Activated T-helper 17 cell treated with anti-CD3 and anti-CD28 coated beads, Interleukin-2, amount 50 U/mL, for 72 hours (primary cell): Measurements from ENCODE around the gene MIGA2. TPM values are rescaled to one million over a fixed set of nuclear protein-coding genes. Genes with fewer than 3 reads are reported as not detected.
A peak's percentile ranks its signal among the peaks of the same experiment; 100 is the strongest.

Experiments
- ATAC-seq: fragments of 150-1000 bp; cut with Tn5 transposase; replicated peaks from 2 replicates; pipeline ENCODE4 v1.10.0; 2021; ENCODE audit warnings: mild to moderate bottlenecking, moderate library complexity
- H3K27ac Mint-ChIP-seq: one replicate; pipeline ENCODE4 v1.8.0; 2022; ENCODE audit warnings: mixed read lengths
- H3K27me3 Mint-ChIP-seq: one replicate; pipeline ENCODE4 v1.8.0; 2022; ENCODE audit warnings: mixed read lengths
- H3K36me3 Mint-ChIP-seq: one replicate; pipeline ENCODE4 v1.8.0; 2022; ENCODE audit warnings: low read depth, mild to moderate bottlenecking, mixed read lengths
- H3K4me1 Mint-ChIP-seq: one replicate; pipeline ENCODE4 v1.8.0; 2022; ENCODE audit warnings: mixed read lengths
- H3K4me3 Mint-ChIP-seq: one replicate; pipeline ENCODE4 v1.8.0; 2022; ENCODE audit warnings: mild to moderate bottlenecking, mixed read lengths
- H3K9me3 Mint-ChIP-seq: one replicate; pipeline ENCODE4 v1.8.0; 2022; ENCODE audit warnings: mixed read lengths
- total RNA-seq, 2 donors: library from RNA; stranded (reverse); gene quantifications; one replicate each; pipeline ENCODE4 v1.2.3, GENCODE V29; 2022

MIGA2 gene
- total RNA-seq, 2 donors from 2014 or later, result 23.8 to 35.0 TPM

DNA sequence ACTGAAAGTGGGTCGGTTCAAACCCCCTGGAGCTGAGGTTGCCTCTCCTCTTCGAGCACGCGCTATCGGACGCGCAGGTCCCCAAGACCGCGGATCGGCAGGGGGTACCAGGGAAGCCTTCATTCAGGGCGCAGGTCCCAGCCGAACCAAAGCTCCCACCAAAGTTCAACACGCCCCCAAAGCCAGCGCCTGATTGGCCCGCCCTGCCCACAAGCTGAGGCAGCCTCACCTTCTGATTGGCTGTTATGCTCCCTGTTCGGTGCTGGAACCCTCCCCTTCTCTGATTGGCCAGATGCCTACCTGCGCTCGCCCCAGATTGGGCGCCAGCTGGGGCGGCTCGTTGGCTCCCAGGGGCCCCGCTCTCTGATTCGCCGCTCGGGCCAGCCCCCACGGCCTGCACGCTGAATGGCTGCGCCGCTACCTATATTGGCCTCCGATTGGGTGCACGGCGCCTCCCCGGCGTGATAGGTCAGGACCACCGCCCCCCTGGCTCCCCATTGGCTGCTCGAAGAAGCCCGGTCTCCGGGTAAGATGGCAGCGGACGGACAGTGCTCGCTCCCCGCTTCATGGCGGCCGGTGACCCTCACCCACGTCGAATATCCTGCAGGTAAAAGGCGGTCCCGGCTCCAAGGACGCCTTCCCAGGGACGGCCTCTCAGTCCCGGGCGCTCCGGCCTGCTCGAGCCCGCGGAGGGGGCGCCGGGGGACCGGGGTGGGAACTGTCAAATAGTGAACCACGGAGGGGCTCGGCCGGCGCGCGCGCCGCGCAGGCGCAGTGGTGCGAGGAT is 44.4 kb downstream of the MIGA2 start, which contains the start of gene DOLPP1:
DOLPP1 (plus strand) TSS at position 511 of the 787 bp plus-strand sequence; CDS start at position 532, 21 bp downstream.
- peaks cover under 1% of the 10 kb centered on the region for H3K4me1 Mint-ChIP-seq
- ATAC-seq, result peak; percentile 97
- no peaks in the 10 kb centered on the region for H3K27me3 Mint-ChIP-seq
- no peaks in the 10 kb centered on the region for H3K9me3 Mint-ChIP-seq
- peaks cover 8% of the 10 kb centered on the region for H3K36me3 Mint-ChIP-seq
- H3K4me3 Mint-ChIP-seq, result peak within 1 kb of the TSS; percentile 94
- H3K27ac Mint-ChIP-seq, result peak within 1 kb of the TSS; percentile 89

DNA sequence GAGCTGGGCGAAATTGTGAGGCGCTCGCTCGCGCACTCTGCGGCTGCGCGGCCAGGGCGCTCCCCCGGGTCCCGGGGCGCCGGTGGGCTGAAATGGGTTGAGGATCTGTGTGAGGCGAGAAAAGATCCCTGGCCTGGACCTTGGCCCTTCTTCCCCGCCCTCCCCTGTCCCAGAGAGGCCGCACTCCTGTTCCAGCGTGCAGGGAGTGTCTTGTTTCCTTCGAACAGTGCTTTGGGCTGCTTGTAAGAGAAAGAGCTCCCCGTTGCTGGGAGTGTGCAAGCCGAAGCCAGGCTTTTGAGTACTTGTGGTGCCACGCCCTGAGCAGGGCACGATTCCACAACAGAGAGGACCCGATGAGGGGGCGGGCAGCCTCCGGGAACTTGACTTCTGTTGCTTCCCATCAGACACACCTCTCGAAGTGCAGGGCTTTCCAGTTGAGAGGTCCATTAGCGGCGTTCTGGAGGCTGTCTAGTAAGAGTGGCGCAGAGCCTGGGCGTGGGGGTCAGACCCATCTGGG is 45.0 kb downstream of the MIGA2 start:
- no peaks in the 10 kb centered on the region for H3K4me1 Mint-ChIP-seq
- H3K4me3 Mint-ChIP-seq, result peak overlapping the region; percentile 94
- no peak for ATAC-seq
- H3K9me3 Mint-ChIP-seq, result no peaks in the 10 kb centered on the region
- H3K27me3 Mint-ChIP-seq, result no peaks in the 10 kb centered on the region
- peaks cover 15% of the 10 kb centered on the region for H3K36me3 Mint-ChIP-seq
- H3K27ac Mint-ChIP-seq, result peak overlapping the region; percentile 89

DNA sequence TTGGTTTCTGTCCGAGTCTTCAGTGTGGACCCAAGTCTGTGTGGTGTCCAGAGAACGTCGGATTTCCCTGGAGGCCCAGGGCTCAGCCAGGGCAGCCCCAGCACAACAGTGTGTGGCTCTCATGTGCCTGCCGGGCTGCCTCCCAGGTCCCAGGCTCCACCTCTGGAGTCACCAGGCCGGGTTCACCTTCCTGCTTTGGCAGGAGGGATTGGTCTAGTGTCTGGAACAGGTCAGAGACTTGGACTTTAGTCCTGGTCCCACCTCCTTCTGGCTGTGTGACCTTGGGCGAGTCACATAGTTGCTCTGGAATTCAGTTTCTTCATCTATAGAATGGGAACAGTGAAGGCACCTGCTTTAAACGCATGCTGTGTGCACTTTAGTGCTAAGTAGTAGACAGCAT is 47.7 kb downstream of the MIGA2 start:
- H3K36me3 Mint-ChIP-seq, result peaks cover 33% of the 10 kb centered on the region
- no peaks in the 10 kb centered on the region for H3K27me3 Mint-ChIP-seq
- no peaks in the 10 kb centered on the region for H3K9me3 Mint-ChIP-seq
- no peak for ATAC-seq
- no peak overlapping the region for H3K4me3 Mint-ChIP-seq
- H3K27ac Mint-ChIP-seq, result no peak overlapping the region
- no peaks in the 10 kb centered on the region for H3K4me1 Mint-ChIP-seq

DNA sequence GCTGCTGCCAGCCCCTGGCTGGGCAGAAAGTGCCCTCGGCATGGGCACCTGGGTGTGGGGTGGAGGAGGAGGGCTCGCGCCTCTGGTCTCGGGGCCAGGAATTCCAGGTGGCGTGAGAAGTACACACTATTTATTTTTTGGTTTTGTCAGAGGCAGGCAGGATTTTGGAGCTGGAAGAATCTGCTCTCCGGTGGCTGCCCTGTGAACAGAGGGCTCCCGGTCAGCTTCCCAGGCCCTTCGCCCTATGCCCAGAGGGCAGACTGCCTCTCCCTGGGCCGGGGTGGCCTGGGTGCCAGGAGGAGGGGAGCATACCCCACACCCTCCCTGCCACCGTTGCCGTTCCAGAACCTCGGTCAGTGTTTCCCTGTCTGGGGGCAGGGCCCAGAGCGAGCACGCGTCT is 52.8 kb downstream of the MIGA2 start:
- H3K4me1 Mint-ChIP-seq, result no peaks in the 10 kb centered on the region
- no peak overlapping the region for H3K4me3 Mint-ChIP-seq
- no peak for ATAC-seq
- no peaks in the 10 kb centered on the region for H3K9me3 Mint-ChIP-seq
- no peaks in the 10 kb centered on the region for H3K27me3 Mint-ChIP-seq
- H3K36me3 Mint-ChIP-seq, result peaks cover 45% of the 10 kb centered on the region
- no peak overlapping the region for H3K27ac Mint-ChIP-seq

DNA sequence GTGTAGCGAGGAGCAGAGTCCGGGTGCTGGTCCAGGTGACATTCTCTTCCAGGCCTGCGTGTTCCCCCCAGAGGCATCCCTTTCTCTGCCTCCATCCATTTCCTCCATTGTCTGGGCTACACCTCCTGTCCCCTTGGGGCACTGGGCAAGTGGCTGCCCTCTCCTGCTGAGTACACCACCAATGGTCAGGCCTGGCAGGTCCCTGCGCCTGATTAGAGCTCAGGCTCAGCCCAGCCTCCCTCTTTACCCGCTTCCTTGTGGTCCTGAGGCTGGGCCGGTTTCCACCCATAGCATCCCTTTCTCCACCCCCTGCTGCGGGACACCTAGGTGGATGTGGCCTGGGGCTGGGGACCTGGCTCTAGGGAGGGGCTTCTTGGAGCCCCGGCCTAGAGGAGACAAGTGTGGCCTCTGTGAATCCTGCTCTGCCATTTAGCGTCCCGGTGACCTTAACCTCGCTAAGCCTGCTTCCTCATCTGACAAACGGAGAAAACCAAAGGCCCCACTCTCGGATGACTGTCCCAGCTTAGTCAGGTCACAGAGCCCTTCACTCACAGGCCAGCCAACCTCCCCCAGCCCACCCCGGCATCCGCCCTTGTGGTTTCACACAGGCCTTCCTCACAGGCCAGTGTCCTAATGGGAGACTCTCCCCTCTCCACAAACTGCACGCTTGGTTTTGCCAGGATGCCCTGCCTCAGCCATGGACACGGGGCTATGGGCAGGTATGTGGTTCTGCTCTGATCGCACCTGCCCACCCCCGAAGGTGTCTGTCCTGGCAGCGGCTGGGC is 57.4 kb downstream of the MIGA2 start:
- no peaks in the 10 kb centered on the region for H3K27me3 Mint-ChIP-seq
- no peaks in the 10 kb centered on the region for H3K9me3 Mint-ChIP-seq
- ATAC-seq, result no peak
- H3K4me1 Mint-ChIP-seq, result no peaks in the 10 kb centered on the region
- H3K27ac Mint-ChIP-seq, result peak overlapping the region; percentile 78
- H3K36me3 Mint-ChIP-seq, result peaks cover 15% of the 10 kb centered on the region
- H3K4me3 Mint-ChIP-seq, result no peak overlapping the region

DNA sequence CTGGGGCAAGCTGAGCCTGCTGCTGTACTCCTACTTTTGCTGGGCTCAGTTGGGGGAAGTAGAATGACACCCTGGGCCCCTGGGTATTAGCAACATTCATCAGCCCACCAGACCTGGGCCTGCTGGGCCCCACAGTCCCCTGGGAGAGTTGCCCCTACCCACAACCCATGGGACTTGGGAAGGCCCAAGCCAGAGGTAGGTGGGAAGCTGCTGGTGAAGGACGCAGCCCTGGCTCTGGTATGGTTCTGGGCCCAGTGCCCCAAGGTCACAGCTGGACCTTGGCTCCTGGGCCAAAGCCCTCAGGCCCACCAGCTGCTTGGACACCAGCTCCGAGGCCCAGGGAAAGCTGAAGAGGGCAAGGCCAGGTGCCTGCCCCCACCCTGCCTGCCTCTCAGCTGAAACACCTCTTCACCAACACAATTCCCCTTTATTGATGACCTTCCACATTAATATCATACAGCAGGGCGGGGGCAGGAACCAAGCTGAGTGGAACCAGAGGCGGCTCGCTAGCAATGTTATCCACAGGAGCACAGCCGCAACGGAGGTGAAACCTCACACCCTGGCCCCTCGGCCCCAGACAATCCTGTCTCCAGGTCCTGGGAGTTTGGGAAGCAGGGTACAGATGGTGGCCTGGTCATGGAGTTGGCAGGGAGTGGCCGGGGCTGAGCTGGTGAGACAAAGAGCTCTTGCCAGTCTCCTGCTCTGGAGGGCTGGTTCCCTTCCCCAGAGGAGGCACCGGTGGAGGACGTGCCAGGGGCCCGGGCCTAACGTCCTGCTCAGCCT is 58.2 kb downstream of the MIGA2 start:
- Mint-ChIP-seq H3K4me1 (no peaks in the 10 kb centered on the region), H3K27me3 (no peaks in the 10 kb centered on the region), H3K27ac (no peak overlapping the region), H3K9me3 (no peaks in the 10 kb centered on the region), H3K4me3 (no peak overlapping the region), H3K36me3 (peaks cover 12% of the 10 kb centered on the region)
- no peak for ATAC-seq

DNA sequence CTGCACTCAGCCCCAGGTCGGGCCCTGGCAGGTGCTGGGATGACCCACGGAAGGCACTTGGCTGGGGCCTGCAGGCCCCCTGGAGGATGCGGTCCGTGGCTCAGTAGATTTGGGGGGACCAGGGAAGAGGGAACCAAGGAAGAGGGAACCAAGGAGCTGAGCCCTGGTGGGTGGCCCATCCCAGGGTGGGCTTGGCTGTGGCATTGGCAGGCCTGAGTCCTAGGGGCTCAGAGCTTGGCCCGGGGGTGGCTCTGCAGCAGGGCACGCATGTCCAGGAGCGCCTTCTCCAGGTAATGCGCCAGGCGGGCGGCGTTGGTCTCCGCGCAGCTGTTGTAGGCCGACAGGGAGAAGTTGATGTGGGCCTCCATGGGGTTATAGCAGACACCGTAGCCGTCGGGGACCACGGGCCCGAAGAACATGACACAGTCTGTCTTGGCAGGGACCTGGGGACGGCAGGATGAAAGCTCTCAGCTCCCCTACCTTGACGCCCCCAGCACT is 58.8 kb downstream of the MIGA2 start:
- no peaks in the 10 kb centered on the region for H3K9me3 Mint-ChIP-seq

DNA sequence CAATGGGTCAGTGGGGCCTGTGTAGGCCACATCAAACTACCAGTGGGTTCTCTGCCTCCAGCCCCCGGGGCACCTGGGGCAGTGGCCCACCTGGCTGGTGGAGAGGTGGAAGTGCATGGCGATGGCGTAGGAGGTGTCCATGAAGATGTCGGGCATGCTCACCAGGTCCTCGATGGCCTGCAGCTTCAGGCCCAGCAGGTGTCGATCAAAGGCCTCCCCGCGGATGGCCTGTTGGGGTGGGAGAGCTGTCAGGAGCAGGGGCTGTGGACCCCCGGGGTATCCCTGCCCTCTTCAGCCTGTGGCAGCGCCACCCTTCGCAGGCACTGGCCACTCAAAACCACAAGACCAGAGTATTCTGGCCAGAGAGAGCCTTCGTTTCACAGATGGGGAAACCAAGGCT is 59.5 kb downstream of the MIGA2 start:
- Mint-ChIP-seq H3K4me3 (no peak overlapping the region), H3K36me3 (no peaks in the 10 kb centered on the region), H3K27ac (no peak overlapping the region), H3K27me3 (no peaks in the 10 kb centered on the region), H3K9me3 (no peaks in the 10 kb centered on the region), H3K4me1 (no peaks in the 10 kb centered on the region)
- no peak for ATAC-seq

More for the DNA sequence above, 58.8 kb downstream of the MIGA2 start:
- H3K27ac Mint-ChIP-seq, result no peak overlapping the region
- ATAC-seq, result no peak
- no peak overlapping the region for H3K4me3 Mint-ChIP-seq
- H3K4me1 Mint-ChIP-seq, result no peaks in the 10 kb centered on the region
- H3K27me3 Mint-ChIP-seq, result no peaks in the 10 kb centered on the region
- H3K36me3 Mint-ChIP-seq, result peaks cover 6% of the 10 kb centered on the region

DNA sequence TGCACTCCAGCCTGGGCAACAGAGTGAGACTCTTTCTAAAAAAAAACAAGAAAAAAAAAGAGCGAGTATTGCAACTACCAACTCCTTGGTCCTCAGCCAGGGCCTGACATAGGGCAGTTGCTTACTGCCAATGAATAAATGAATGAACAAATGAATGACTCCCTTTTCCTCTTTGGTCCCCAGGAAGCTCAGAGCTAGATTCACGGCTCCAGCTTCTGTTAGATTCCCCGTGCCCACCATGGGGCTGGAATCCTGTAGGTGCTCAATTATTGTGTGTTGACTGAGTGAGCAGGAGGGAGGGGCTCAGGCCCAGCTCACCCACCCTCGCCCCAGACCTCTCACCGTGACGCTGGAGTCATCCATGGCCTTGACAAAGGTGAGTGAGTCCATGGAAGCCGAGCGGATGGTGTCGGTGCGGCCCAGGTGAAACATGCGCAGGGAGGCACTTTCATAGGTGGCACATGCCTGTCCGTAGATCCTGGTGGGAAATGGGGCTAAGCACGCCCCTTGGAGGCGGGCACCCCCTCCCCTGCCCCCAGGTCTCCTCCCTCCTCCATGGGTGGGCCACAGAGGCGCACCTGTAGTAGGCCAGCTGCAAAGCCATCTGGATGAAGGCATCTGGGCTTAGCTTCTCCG is 61.4 kb downstream of the MIGA2 start:
- Mint-ChIP-seq H3K36me3 (no peaks in the 10 kb centered on the region), H3K4me3 (no peak overlapping the region), H3K9me3 (no peaks in the 10 kb centered on the region), H3K27me3 (no peaks in the 10 kb centered on the region), H3K4me1 (no peaks in the 10 kb centered on the region), H3K27ac (no peak overlapping the region)
- no peak for ATAC-seq

DNA sequence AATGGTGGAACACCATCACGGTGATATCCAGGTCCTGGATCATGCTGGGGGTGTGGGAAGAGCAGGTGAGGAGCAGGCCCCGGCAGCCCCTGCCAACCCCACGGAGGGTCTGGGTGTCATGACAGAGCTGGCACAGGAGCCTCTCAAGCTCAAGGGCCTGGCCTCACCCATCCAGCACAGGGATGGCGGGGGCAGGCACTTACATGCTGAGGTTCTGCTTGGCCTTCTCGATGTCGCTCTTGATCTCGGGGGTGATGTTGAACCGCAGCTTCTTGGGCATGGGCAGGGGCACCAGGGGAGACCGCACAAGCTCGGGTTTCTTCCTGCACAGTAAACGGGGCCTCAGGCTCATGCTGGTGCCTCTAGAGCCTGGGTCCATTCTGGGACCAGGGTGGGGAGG is 61.9 kb downstream of the MIGA2 start:
- ATAC-seq, result no peak
- Mint-ChIP-seq H3K27me3 (no peaks in the 10 kb centered on the region), H3K4me1 (no peaks in the 10 kb centered on the region), H3K27ac (no peak overlapping the region), H3K36me3 (no peaks in the 10 kb centered on the region), H3K4me3 (no peak overlapping the region), H3K9me3 (no peaks in the 10 kb centered on the region)

DNA sequence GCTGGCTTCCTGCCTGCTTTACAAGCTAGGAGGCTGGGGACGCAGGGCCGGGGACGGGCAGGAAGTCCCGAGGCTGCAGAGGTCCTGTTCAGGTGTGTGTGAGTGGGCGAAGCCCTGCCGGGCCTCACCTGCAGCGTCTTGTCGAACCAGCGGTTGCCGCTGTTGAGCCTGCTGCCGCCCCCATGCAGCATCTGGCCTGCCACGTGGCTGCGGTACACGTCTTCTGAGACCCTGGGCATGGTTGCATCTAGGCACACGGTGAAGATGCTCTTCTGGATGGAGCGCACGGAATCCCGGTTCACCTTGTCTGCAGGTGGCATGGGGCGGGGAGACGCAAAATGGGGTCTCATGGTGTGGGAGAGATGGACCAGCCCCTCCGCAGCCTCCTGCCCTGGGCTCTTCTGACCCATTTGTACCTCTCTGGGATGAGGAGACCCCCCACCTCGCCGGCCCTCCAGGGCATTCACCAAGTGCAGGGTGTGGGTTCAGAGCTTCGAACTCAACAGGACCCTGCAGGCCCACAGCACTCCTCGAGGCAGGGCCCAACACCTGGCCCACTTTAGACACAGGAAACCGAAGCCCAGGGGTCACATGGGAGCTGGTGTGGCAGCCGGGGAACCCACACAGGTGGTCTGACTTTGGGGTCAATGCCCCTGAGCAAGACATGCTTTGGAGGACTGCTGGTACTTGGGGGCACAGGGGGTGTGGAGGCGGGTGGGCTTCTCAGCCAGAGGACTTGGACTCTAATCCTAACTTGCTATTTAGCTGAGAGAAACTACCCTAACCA is 64.2 kb downstream of the MIGA2 start:
- Mint-ChIP-seq H3K9me3 (no peaks in the 10 kb centered on the region), H3K27ac (no peak overlapping the region), H3K36me3 (no peaks in the 10 kb centered on the region), H3K4me1 (no peaks in the 10 kb centered on the region), H3K4me3 (no peak overlapping the region), H3K27me3 (no peaks in the 10 kb centered on the region)
- no peak for ATAC-seq

DNA sequence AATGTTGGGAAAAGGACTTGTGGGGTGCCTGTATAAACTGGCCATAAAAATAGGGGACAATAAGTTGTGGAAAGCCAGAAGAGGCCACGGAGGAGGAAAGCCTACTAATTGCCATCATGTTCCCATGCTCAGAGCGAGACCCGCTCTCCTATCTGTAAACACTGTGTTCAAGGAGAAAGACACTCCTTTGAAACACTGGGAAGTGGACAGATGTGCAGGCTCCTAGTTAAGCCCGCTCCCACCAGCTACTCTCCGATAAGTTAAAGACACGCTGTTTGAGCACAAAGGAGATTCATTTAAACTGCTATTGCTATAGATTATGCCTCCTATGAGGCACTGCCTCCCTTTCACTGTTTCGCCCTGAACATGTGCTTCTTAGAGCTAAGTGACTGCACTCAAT is 64.9 kb downstream of the MIGA2 start:
- no peaks in the 10 kb centered on the region for H3K27me3 Mint-ChIP-seq
- H3K36me3 Mint-ChIP-seq, result no peaks in the 10 kb centered on the region
- no peak overlapping the region for H3K27ac Mint-ChIP-seq
- no peak overlapping the region for H3K4me3 Mint-ChIP-seq
- H3K9me3 Mint-ChIP-seq, result no peaks in the 10 kb centered on the region
- H3K4me1 Mint-ChIP-seq, result no peaks in the 10 kb centered on the region
- no peak for ATAC-seq

DNA sequence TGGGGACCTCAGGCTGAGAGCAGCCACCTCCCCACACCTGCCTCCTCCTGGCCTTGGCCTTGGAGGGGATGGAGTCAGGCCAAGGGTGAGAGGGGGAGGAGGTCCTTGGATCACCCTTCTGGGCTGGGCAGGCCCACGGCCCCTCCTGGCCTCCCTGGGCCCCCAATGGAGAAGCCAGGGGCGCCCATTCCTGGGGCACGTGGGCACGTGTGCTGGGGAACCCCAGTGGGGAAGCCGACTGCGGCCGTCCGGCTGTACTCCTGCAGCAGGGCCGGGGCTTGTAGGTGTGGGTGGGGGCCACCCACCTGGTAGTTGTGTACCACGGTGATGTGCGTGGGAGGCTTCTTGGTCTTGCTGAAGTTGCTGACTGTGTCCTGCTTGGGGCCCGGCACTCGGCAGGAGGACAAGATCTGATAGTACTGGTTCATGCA is 65.7 kb downstream of the MIGA2 start:
- Mint-ChIP-seq H3K36me3 (no peaks in the 10 kb centered on the region), H3K4me1 (no peaks in the 10 kb centered on the region), H3K27me3 (no peaks in the 10 kb centered on the region), H3K4me3 (no peak overlapping the region), H3K27ac (no peak overlapping the region), H3K9me3 (no peaks in the 10 kb centered on the region)
- no peak for ATAC-seq
